BJ (cell line): ENCODE measurements around the gene AGTRAP. TPM values are rescaled to one million over a fixed set of nuclear protein-coding genes. Genes with fewer than 3 reads are reported as not detected.

Source experiments
- CTCF ChIA-PET: fragments of 350-600 bp; formaldehyde crosslinking; extraction: SDS; loops from one replicate; lab custom pipeline; 2021; ENCODE audit warnings: antibody characterized with exemption, inconsistent platforms; lab: Yijun Ruan, JAX
- POLR2A ChIA-PET: fragments of 300-600 bp; sonication (Branson Sonifier 250); formaldehyde crosslinking; extraction: SDS; loops from one replicate; lab custom pipeline; 2021; ENCODE audit warnings: antibody characterized with exemption; lab: Charles Lee
- DNase-seq: peaks from one replicate; pipeline ENCODE4 v3.0.0-alpha.2; 2011; ENCODE audit warnings: low read depth
- H3K27me3 ChIP-seq: 2 replicates; pipeline ENCODE4 v1.6.0; 2011; ENCODE audit warnings: low read length; ENCODE audit not compliant: control insufficient read depth, insufficient read depth
- H3K36me3 ChIP-seq: 2 replicates; pipeline ENCODE4 v1.5.1; 2011; ENCODE audit warnings: low read length; ENCODE audit not compliant: control insufficient read depth, insufficient read depth
- H3K4me3 ChIP-seq: 2 replicates; pipeline ENCODE4 v1.5.1; 2011; ENCODE audit warnings: low read depth, mild to moderate bottlenecking, control low read depth, low read length
- polyA plus RNA-seq: library from polyadenylated mRNA; depleted of rRNA; stranded (reverse); fragments of >200 nt; gene quantifications from 2 replicates; pipeline ENCODE4 v1.2.3, GENCODE V29; 2011
- TF ChIP-seq, protein P1 (sequence below): IDR thresholded peaks from 2 replicates; pipeline ENCODE4 v1.5.1; 2011; ENCODE audit warnings: low read depth, mild to moderate bottlenecking, control low read depth, inconsistent platforms, low read length, moderate library complexity; ENCODE audit not compliant: insufficient read depth

Gene AGTRAP
- polyA plus RNA-seq, 1 experiment, result 64.5 TPM

DNA sequence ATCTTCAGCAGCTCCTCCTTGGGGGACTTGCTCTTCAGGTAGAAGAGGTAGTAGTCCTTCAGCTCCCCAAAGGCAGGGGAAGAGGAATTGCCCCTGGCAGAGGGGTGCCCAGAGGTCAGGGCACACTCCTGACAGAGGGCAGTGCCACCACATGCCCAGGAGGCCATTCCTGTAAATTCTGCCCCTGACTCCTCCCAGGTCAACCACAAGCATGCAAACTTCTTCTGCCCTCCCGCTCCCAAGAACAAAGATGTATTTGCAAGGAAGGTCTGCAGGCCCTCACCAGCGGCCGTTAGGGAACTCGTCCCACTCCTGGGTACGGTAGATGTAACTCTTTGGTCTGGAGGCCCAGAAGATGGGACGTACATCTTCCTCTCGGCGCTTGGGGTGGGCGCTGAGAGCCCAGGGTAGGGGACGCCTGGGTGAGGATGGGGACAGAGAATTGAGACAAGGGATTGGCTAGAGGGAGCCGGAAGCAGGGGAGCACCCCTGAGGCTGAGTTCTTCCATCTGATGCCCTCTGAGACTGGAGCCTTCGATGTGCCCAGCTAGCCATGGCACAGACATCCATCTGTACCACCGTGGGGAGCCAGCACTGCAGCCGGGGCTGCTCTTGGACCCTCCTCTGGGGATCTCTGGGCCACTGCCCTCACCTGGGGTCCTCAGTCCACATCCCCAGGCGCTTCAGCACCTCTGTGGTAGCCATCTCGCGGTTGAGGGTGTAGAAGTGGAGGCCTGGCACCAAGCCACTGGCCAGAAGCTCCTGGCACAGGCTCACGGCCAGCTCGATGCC, 58.7 kb downstream of the AGTRAP start:
- H3K27me3 ChIP-seq, result no peaks in the 10 kb centered on the region
- CTCF ChIA-PET, result interaction anchor here (0.7 kb wide), 1 partner anchor 9 kb away, joined by 3 read pairs; no protein-coding TSS in a partner anchor
- no peak for DNase-seq
- TF ChIP-seq, protein P1, sequence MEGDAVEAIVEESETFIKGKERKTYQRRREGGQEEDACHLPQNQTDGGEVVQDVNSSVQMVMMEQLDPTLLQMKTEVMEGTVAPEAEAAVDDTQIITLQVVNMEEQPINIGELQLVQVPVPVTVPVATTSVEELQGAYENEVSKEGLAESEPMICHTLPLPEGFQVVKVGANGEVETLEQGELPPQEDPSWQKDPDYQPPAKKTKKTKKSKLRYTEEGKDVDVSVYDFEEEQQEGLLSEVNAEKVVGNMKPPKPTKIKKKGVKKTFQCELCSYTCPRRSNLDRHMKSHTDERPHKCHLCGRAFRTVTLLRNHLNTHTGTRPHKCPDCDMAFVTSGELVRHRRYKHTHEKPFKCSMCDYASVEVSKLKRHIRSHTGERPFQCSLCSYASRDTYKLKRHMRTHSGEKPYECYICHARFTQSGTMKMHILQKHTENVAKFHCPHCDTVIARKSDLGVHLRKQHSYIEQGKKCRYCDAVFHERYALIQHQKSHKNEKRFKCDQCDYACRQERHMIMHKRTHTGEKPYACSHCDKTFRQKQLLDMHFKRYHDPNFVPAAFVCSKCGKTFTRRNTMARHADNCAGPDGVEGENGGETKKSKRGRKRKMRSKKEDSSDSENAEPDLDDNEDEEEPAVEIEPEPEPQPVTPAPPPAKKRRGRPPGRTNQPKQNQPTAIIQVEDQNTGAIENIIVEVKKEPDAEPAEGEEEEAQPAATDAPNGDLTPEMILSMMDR, result no peak
- H3K36me3 ChIP-seq, result peaks cover 28% of the 10 kb centered on the region
- no peak overlapping the region for H3K4me3 ChIP-seq
- POLR2A ChIA-PET, result no interaction called here

DNA sequence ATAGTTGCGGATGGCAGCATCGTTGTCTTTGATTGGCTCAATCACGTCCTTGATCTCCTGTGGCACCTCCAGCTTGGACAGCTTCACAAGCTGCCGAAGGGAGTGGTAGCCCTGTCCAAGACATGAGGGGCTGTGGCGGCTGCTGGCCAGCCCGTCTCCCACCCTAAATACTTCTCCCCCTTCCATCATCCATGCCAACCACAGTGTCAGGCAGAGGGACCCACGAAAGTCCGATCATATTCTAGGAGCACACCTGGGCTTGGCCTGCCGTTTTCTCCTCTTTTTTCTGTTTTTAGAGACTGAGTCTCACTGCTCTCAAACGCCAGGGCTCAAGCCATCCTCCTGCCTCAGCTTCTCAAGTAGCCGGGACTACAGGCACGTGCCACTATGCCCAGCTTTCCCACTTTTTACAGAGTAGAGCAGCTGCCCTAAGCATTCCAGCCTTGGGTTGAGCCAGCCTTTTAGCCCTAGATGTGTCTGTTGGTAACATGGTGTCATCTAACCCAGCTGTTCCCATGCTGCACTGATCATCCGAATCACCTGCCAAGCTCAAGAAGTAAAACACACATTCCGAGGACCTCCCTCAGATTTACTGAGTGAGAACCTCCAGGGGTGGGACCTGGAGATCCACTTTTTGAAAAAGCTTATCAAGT, 59.4 kb downstream of the AGTRAP start:
- ChIA-PET POLR2A (no interaction called here), CTCF (no interaction called here)
- Histone ChIP-seq H3K4me3 (no peak overlapping the region), H3K27me3 (no peaks in the 10 kb centered on the region), H3K36me3 (peaks cover 26% of the 10 kb centered on the region)
- no peak for DNase-seq
- TF ChIP-seq, protein P1, result no peak

DNA sequence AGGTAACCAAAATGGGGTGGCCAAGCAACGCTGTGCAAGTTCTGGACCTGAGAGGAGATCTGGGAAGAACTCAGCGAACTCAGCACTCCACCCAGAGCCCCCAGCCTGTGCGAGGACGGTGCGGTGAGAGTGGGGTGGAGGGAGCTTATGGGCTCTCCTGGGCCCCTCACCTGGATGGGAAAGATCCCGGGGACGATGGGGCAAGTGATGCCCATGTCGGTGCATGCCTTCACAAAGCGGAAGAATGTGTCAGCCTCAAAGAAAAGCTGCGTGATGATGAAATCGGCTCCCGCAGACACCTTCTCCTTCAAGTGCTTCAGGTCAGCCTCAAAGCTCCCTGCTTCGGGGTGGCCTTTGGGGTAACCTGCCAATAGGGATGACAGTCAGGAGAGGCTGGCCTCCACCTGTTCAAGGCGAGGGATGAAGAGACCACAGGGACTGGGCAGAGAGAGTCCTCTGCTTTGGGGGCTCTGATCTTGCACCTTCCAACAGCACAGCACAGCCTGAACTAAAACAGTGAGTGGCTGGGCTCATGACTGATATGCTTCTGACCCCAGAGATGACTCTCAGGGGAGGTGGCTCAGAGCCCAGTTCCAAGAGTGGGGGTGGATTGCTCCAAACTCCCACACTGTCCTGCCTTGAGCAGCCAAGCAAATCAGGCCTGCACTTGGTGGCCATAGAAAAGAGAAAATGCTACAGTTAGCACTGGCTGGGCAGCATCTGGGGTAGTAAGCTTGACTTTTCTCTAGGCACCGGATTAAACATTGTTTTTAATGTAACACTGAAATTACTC, 60.3 kb downstream of the AGTRAP start:
- DNase-seq, result no peak
- TF ChIP-seq, protein P1, result no peak
- Histone ChIP-seq H3K36me3 (peaks cover 32% of the 10 kb centered on the region), H3K4me3 (no peak overlapping the region), H3K27me3 (no peaks in the 10 kb centered on the region)
- POLR2A ChIA-PET, result no interaction called here
- CTCF ChIA-PET, result interaction anchor here (1.2 kb wide), 1 partner anchor 12 kb away, joined by 4 read pairs; no protein-coding TSS in a partner anchor

DNA sequence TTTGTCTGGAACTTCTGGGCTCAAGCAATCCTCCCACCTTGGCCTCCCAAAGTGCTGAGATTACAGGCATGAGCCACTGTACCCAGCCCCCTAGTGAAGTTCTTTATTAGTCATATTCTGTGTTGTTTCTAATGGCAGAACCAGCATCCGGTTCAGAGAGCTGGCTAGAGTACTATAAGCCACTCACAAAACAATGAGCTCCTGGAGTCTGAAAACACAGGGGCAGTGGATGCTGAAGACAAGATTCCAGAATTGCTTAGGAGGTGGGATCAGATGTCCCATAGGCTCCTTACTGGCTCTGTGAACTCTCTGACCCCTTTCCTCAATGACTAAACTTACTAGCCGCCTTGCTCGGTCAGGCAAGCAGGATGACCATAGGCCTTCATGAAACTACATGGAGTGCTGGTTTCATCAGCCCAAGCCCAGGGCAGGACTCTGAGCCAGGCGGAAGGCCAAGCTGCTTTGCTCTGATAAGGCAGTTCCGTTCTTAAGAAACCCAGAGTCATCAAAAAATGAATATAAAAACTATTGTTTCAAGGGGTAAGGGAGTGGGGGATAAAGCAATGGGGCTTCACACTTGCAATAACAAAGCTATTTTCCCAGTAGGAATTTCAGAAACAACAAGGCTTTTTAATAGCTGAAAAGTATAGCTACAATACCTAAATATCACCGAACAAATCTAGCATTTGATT, 61.7 kb downstream of the AGTRAP start:
- TF ChIP-seq, protein P1, result no peak
- ChIA-PET POLR2A (no interaction called here), CTCF (interaction anchor here (0.8 kb wide), 1 partner anchor 12 kb away, joined by 6 read pairs; no protein-coding TSS in a partner anchor)
- Histone ChIP-seq H3K4me3 (no peak overlapping the region), H3K27me3 (no peaks in the 10 kb centered on the region), H3K36me3 (peaks cover 33% of the 10 kb centered on the region)
- DNase-seq, result no peak
